ENCODE data around the gene PKHD1.

Gene PKHD1

DNA sequence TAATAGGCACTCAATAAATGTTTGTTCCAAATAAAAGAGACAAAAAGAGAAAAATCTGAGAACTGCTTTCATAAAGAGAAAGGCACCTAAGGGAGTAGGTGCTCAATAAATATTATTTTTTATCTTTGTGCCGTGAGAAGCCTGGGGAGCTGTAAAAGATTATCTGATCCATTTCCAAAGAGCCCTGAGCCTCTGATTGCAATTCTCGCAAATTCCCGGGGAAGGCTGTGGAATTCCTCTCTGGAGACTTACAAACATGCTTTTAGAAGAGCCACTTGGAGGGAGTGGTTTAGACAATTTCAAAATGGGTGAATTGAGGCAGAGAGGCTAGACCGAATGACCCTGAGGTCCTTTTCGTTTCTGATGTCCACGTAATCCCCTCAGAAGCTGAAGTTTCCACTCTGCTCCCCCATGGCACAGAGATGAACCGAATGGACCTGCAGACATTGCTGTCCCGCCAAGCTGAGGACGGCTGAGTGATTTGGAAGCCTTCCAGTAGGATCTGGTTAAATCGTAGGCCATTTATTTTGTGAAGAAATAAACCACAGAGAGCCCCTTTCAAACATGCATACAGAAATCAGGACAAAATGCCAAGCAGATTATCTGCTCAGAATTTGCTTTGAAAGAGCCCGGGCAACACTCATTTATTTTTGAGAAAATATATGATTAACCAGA, 77.8 kb downstream of the PKHD1 start:
- Histone ChIP-seq H3K4me3 (no peak overlapping the region), H3K27ac (no peak overlapping the region)
- DNase-seq (ENCODE audit: low spot score), result no peak

GRCh38 chr6:52000064-52000463, 87.3 kb downstream of the PKHD1 start:
- TF ChIP-seq CTCF (IDR thresholded peaks at IDR 0.05), result no peak
- H3K27ac ChIP-seq, result no peak overlapping the region
- no peak overlapping the region for H3K4me3 ChIP-seq
- no peak for DNase-seq (ENCODE audit: low spot score)

More for the DNA sequence above, 77.8 kb downstream of the PKHD1 start:
- no peak for TF ChIP-seq CTCF (IDR thresholded peaks at IDR 0.05)

DNA sequence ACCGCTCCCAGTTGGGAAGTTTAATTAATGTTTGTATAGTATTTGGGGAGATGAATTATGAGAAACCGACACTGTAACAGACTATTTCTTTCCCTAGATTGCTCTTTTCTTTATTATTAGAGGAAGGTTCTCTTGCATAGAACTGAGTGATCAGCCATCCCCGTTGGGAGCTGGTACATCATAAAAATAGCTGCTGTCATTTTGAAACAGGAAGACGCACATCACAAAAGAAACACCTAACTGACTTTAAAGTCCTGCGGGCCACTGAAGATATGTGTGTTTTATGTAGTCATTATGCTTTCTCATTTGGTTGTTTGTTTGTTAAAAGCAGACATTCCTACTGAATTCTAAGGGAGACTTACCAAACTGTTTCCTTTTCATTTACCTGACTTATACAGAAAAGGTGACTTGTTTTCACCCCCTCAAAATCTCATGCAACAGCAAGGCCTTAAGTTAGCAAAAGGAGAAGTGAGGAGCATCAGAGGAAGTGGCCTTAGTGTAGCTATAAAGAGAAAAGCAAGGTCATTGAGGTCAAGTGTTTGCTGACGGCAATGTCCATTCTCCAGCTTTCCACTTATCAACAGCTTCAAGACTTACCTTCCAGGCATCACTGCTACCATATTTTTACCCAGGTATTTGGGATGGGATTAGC, 91.0 kb downstream of the PKHD1 start:
- TF ChIP-seq CTCF (IDR thresholded peaks at IDR 0.05), result no peak
- Histone ChIP-seq H3K27ac (no peak overlapping the region), H3K4me3 (no peak overlapping the region)
- no peak for DNase-seq (ENCODE audit: low spot score)

- H3K27ac ChIP-seq, result no peak overlapping the region
- no peak for TF ChIP-seq CTCF (IDR thresholded peaks at IDR 0.05)
- H3K4me3 ChIP-seq, result no peak overlapping the region
- DNase-seq (ENCODE audit: low spot score), result no peak
Observed at GRCh38 chr6:51995214-51995755, 92.1 kb downstream of the PKHD1 start.

DNA sequence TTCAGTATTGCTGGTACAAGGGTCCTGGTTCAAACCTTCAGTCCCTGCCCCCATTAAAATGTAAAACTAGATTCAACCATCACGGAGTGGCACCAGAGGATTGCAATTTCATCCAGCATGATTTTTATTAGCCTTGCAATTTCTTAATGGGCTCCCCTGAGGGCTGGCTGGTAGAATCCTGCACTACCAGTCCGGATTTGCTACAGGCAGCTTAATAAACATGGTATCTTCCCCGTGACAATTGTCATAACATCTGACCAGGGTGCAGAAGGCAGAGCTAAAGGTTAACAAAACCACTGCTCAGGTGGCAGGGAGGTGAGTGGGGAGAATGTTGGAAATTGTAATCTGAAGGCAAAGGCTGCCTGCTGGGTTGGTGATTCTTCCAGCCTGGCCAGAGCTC, 94.5 kb downstream of the PKHD1 start:
- Histone ChIP-seq H3K27ac (no peak overlapping the region), H3K4me3 (no peak overlapping the region)
- no peak for DNase-seq (ENCODE audit: low spot score)
- no peak for TF ChIP-seq CTCF (IDR thresholded peaks at IDR 0.05)

GRCh38 chr6:51989789-51990188, 97.6 kb downstream of the PKHD1 start:
- no peak overlapping the region for H3K27ac ChIP-seq
- no peak for TF ChIP-seq CTCF (IDR thresholded peaks at IDR 0.05)
- no peak for DNase-seq (ENCODE audit: low spot score)
- no peak overlapping the region for H3K4me3 ChIP-seq

GRCh38 chr6:51986864-51987263, 100.5 kb downstream of the PKHD1 start:
- TF ChIP-seq CTCF (IDR thresholded peaks at IDR 0.05), result no peak
- DNase-seq (ENCODE audit: low spot score), result no peak
- Histone ChIP-seq H3K27ac (no peak overlapping the region), H3K4me3 (no peak overlapping the region)
